Endothelial cell of umbilical vein (primary cell): ENCODE results near the gene SLC25A18. TPM values are rescaled to one million over a fixed set of nuclear protein-coding genes. Genes with fewer than 3 reads are reported as not detected.

ENCODE experiments used
- BruUV-seq: library from RNA; stranded (reverse); fragments of 400-500 nt; replicated peaks from 2 replicates; lab custom pipeline; 2021; lab: Mats Ljungman, UMichigan
- CTCF ChIA-PET: fragments of 300-600, 350-600 bp; sonication (Branson Sonifier 250); formaldehyde crosslinking; loops from one replicate; lab custom pipeline; 2021; ENCODE audit warnings: antibody characterized with exemption, inconsistent platforms; lab: Charles Lee
- POLR2A ChIA-PET: fragments of 300-600, 350-600 bp; sonication (Branson Sonifier 250); formaldehyde crosslinking; loops from one replicate; lab custom pipeline; 2021; ENCODE audit warnings: antibody characterized with exemption, inconsistent platforms; lab: Charles Lee
- DNase-seq: peaks from one replicate; pipeline ENCODE4 v3.0.0-alpha.2; 2011; ENCODE audit warnings: low read depth, low spot score
- FAIRE-seq: peaks from 2 replicates; lab custom pipeline; 2011; peaks lifted over from hg19 to GRCh38; lab: Jason Lieb, UNC
- H2AFZ ChIP-seq: 2 replicates; pipeline ENCODE4 v1.6.0; 2012; ENCODE audit warnings: low read depth, low read length, control low read depth, inconsistent platforms
- H3K27ac ChIP-seq: 2 replicates; pipeline ENCODE4 v1.5.1; 2011; ENCODE audit warnings: low read depth, mild to moderate bottlenecking, control low read depth, low read length, moderate library complexity; ENCODE audit not compliant: insufficient read depth
- H3K27me3 ChIP-seq, 2 experiments: 2 replicates each; pipeline versions ENCODE4 v1.6.0 to v1.6.1; 2011; ENCODE audit warnings: low read length in 2 of 2, mixed read lengths in 1 of 2; ENCODE audit not compliant: control insufficient read depth in 2 of 2, insufficient read depth in 2 of 2
- H3K36me3 ChIP-seq, 2 experiments: 2 replicates in 1 of 2; 3 replicates in 1 of 2; pipeline ENCODE4 v1.5.1; 2011; ENCODE audit warnings: low read length in 2 of 2, mild to moderate bottlenecking in 1 of 2, moderate library complexity in 1 of 2; ENCODE audit not compliant: control insufficient read depth in 2 of 2, insufficient read depth in 2 of 2; ENCODE audit errors: extremely low read depth in 1 of 2
- H3K4me1 ChIP-seq: 3 replicates; pipeline ENCODE4 v1.5.1; 2011; ENCODE audit warnings: mild to moderate bottlenecking, low read length; ENCODE audit not compliant: control insufficient read depth, insufficient read depth; ENCODE audit errors: extremely low read depth
- H3K4me2 ChIP-seq: 2 replicates; pipeline ENCODE4 v1.6.1; 2011; ENCODE audit warnings: low read length, control low read depth, mixed read lengths; ENCODE audit not compliant: insufficient read depth
- H3K4me3 ChIP-seq, 3 experiments: fragments of 200-600 bp in 1 of 3; sonication (generic), shearing (Covaris generic) in 1 of 3; replicated peaks in 1 of 3; 2 replicates each; pipeline ENCODE4 v1.5.1; 2011 to 2016; ENCODE audit warnings: control low read depth in 3 of 3, low read length in 3 of 3, mild to moderate bottlenecking in 2 of 3, inconsistent platforms in 1 of 3, low read depth in 1 of 3, moderate library complexity in 1 of 3; ENCODE audit not compliant: insufficient read depth in 1 of 3
- H3K79me2 ChIP-seq: 2 replicates; pipeline ENCODE4 v1.6.0; 2012; ENCODE audit warnings: low read length, inconsistent platforms; ENCODE audit not compliant: control insufficient read depth, insufficient read depth
- H3K9ac ChIP-seq: replicated peaks from 2 replicates; pipeline ENCODE3; 2011; ENCODE audit warnings: low read length, control low read depth; ENCODE audit not compliant: insufficient read depth; ENCODE audit errors: extremely low read depth
- H3K9me1 ChIP-seq: replicated peaks from 3 replicates; pipeline ENCODE4 v1.6.0; 2011; ENCODE audit warnings: mild to moderate bottlenecking, low read length; ENCODE audit not compliant: control insufficient read depth, insufficient read depth; ENCODE audit errors: extremely low read depth
- H3K9me3 ChIP-seq: replicated peaks from 2 replicates; pipeline ENCODE4 v1.5.1; 2012; ENCODE audit warnings: low read length, inconsistent platforms; ENCODE audit not compliant: control insufficient read depth, insufficient read depth
- H4K20me1 ChIP-seq: replicated peaks from 2 replicates; pipeline ENCODE3; 2011; ENCODE audit warnings: mild to moderate bottlenecking, low read length; ENCODE audit not compliant: control insufficient read depth, insufficient read depth; ENCODE audit errors: extremely low read depth
- FOS ChIP-seq: IDR thresholded peaks from 2 replicates; pipeline ENCODE4 v1.6.1; 2011; ENCODE audit warnings: mild to moderate bottlenecking, low read length, moderate library complexity, borderline replicate concordance; ENCODE audit not compliant: insufficient read depth
- JUN ChIP-seq: IDR thresholded peaks from 2 replicates; pipeline ENCODE4 v1.6.1; 2011; ENCODE audit warnings: borderline replicate concordance, low read depth; ENCODE audit not compliant: insufficient read length, insufficient read depth
- MYC ChIP-seq: IDR thresholded peaks from one replicate; pipeline ENCODE4 v1.6.1; 2011; ENCODE audit warnings: mild to moderate bottlenecking, low read depth, low read length
- POLR2AphosphoS5 ChIP-seq: IDR thresholded peaks from 2 replicates; pipeline ENCODE4 v1.6.1; 2012; ENCODE audit warnings: low read depth, mild to moderate bottlenecking, control low read depth, low read length, moderate library complexity; ENCODE audit not compliant: insufficient read depth
- dilution Hi-C: fragments of 300-500 bp; cut with MboI; formaldehyde crosslinking; loops from one replicate; pipeline ENCODE4 v1.15.0; 2019; ENCODE audit warnings: low sequenced_read_pairs; ENCODE audit not compliant: extremely low pct_ligation_motif_present
- intact Hi-C: fragments of 100-400 bp; cut with micrococcal nuclease; formaldehyde crosslinking; loops from one replicate; pipeline ENCODE4 v1.10.0; 2022
- polyA plus RNA-seq, 4 experiments: library from polyadenylated mRNA; depleted of rRNA in 3 of 4; stranded (reverse) in 3 of 4; unstranded in 1 of 4; fragments of >200 nt; gene quantifications; 2 replicates each; pipeline versions ENCODE4 v1.2.1 to v1.2.3, GENCODE V29; 2011 to 2012; ENCODE audit warnings: missing spikeins in 1 of 4
- total RNA-seq: library from RNA; stranded (reverse); gene quantifications from 2 replicates; pipeline ENCODE4 v1.2.3, GENCODE V29; 2021
- TF ChIP-seq, protein P1 (sequence below): IDR thresholded peaks from 2 replicates; pipeline ENCODE4 v1.6.1; 2011; ENCODE audit not compliant: insufficient read depth, insufficient read length
- TF ChIP-seq, protein P2 (sequence below), 2 donors: IDR thresholded peaks; 1 replicate in 1 of 2; 2 replicates in 1 of 2; pipeline ENCODE4 v1.5.1; 2011; ENCODE audit warnings: low read length in 2 of 2, mild to moderate bottlenecking in 2 of 2, moderate library complexity in 2 of 2, control low read depth in 1 of 2, inconsistent platforms in 1 of 2, low read depth in 1 of 2; ENCODE audit not compliant: insufficient read depth in 1 of 2; ENCODE audit errors: extremely low read depth in 1 of 2

SLC25A18 gene
- total and polyA plus RNA-seq, 2 donors (not counting 3 experiments of a cell fraction or from before 2014, with no cell fraction given): not detected

DNA sequence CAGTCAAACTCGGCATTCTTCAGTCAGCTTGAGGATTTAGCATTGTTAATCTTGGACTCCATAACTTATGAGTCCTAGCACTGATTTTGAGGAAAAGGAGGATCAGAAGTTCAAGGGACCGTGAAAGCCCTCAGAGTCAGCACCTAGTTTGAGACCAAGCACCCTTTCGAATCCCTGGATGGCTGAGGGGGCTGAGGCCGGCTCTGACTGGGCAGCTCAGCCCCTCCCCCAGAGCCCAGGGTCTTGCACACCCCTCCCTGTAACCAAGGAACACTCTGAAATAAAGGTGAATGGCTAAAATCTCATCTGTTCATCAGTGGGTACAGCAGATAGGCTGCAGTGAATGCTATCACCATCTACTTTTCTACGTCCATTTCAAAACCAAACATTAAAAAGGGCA is 27.3 kb downstream of the SLC25A18 start:
- no peak for FAIRE-seq
- Histone ChIP-seq H3K4me1 (no peaks in the 10 kb centered on the region), H3K4me2 (no peak overlapping the region), H3K9me3 (no peaks in the 10 kb centered on the region), H3K36me3 (peaks cover 16 to 27% of the 10 kb centered on the region in 2 experiments), H3K9me1 (no peaks in the 10 kb centered on the region), H4K20me1 (no peaks in the 10 kb centered on the region), H3K9ac (no peak overlapping the region), H3K27me3 (no peaks in the 10 kb centered on the region), H3K27ac (no peak overlapping the region), H3K79me2 (no peaks in the 10 kb centered on the region), H2AFZ (no peak overlapping the region), H3K4me3 (no peak overlapping the region)
- dilution Hi-C loops: no loop called here
- POLR2A ChIA-PET: no interaction called here
- TF ChIP-seq FOS (no peak), POLR2AphosphoS5 (no peak), MYC (no peak), JUN (no peak)
- TF ChIP-seq, protein P1, sequence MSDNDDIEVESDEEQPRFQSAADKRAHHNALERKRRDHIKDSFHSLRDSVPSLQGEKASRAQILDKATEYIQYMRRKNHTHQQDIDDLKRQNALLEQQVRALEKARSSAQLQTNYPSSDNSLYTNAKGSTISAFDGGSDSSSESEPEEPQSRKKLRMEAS: no peak
- TF ChIP-seq, protein P2, sequence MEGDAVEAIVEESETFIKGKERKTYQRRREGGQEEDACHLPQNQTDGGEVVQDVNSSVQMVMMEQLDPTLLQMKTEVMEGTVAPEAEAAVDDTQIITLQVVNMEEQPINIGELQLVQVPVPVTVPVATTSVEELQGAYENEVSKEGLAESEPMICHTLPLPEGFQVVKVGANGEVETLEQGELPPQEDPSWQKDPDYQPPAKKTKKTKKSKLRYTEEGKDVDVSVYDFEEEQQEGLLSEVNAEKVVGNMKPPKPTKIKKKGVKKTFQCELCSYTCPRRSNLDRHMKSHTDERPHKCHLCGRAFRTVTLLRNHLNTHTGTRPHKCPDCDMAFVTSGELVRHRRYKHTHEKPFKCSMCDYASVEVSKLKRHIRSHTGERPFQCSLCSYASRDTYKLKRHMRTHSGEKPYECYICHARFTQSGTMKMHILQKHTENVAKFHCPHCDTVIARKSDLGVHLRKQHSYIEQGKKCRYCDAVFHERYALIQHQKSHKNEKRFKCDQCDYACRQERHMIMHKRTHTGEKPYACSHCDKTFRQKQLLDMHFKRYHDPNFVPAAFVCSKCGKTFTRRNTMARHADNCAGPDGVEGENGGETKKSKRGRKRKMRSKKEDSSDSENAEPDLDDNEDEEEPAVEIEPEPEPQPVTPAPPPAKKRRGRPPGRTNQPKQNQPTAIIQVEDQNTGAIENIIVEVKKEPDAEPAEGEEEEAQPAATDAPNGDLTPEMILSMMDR (IDR thresholded peaks at IDR 0.05; ENCODE audit: extremely low read depth in 1 of 2, insufficient read depth in 1 of 2, low read depth in 1 of 2, low read length in 2 of 2): no peak
- no peak for DNase-seq
- CTCF ChIA-PET: no interaction called here
- no TSS peak for BruUV-seq
- intact Hi-C loops: no loop called here
